Gastroesophageal sphincter (tissue), 4 donors: Measurements from ENCODE around the gene CORO2B. TPM values are rescaled to one million over a fixed set of nuclear protein-coding genes. Genes with fewer than 3 reads are reported as not detected.
A peak's percentile ranks its signal among the peaks of the same experiment; 100 is the strongest.

Experiments used
- ATAC-seq: fragments of 150-250 bp; one replicate; pipeline ENCODE4 v1.9.1; 2016; ENCODE audit warnings: mild to moderate bottlenecking, moderate library complexity
- H3K27ac ChIP-seq, 4 donors: fragments of 200-600 bp; sonication (generic) in 3 of 4; 1 replicate in 3 of 4; 2 replicates in 1 of 4; pipeline ENCODE4 v1.5.1; 2016 to 2019
- H3K27me3 ChIP-seq: fragments of 200-600 bp; sonication (generic); one replicate; pipeline ENCODE4 v1.5.1; 2019
- H3K36me3 ChIP-seq, 2 donors: fragments of 200-600 bp; sonication (generic); one replicate each; pipeline ENCODE4 v1.5.1; 2019; ENCODE audit warnings: control low read depth in 1 of 2
- H3K4me1 ChIP-seq, 3 donors: fragments of 200-600 bp; sonication (generic); 1 replicate in 2 of 3; 2 replicates in 1 of 3; pipeline ENCODE4 v1.5.1; 2016 to 2019; ENCODE audit warnings: control low read depth in 2 of 3
- H3K4me3 ChIP-seq, 2 donors: fragments of 200-600 bp; sonication (generic); one replicate each; pipeline ENCODE4 v1.5.1; 2019; ENCODE audit warnings: mild to moderate bottlenecking in 1 of 2, moderate library complexity in 1 of 2
- H3K9me3 ChIP-seq, 3 donors: fragments of 200-600 bp; sonication (generic); one replicate each; pipeline ENCODE4 v1.5.1; 2017 to 2019; ENCODE audit warnings: control low read depth in 2 of 3
- EP300 ChIP-seq: sonication (generic); formaldehyde crosslinking; IDR thresholded peaks from one replicate; pipeline ENCODE4 v1.6.1; 2017; ENCODE audit warnings: antibody characterized with exemption, mild to moderate bottlenecking
- POLR2A ChIP-seq, 2 donors: fragments of 450-650 bp; IDR thresholded peaks; one replicate each; pipeline ENCODE4 v1.6.1; 2017; ENCODE audit warnings: antibody characterized with exemption in 2 of 2, mild to moderate bottlenecking in 2 of 2, moderate library complexity in 1 of 2
- POLR2AphosphoS5 ChIP-seq: sonication (generic); formaldehyde crosslinking; IDR thresholded peaks from one replicate; pipeline ENCODE4 v1.6.1; 2017; ENCODE audit warnings: antibody characterized with exemption
- WGBS, 2 donors: methylation state at CpG; one replicate each; pipeline ENCODE4 v1.1.5; 2018; ENCODE audit warnings: low coverage in 1 of 2; 5-methylcytosine and 5-hydroxymethylcytosine counted together
- total RNA-seq, 4 donors: library from RNA; depleted of rRNA; stranded (reverse); fragments of >200 nt; gene quantifications; one replicate each; pipeline ENCODE4 v1.1.0, GENCODE V29; 2016
- TF ChIP-seq, protein P1 (sequence below), 4 experiments: fragments of 200-600 bp in 2 of 4; fragments of 450-650 bp in 2 of 4; sonication (generic) in 1 of 4; IDR thresholded peaks; one replicate each; pipeline ENCODE4 v1.5.1; 2017 to 2019; ENCODE audit warnings: antibody characterized with exemption in 4 of 4, mild to moderate bottlenecking in 2 of 4, moderate library complexity in 2 of 4

Gene CORO2B
- total RNA-seq, 4 donors from 2014 or later: 3.2 to 9.1 (median 6.6) TPM

DNA sequence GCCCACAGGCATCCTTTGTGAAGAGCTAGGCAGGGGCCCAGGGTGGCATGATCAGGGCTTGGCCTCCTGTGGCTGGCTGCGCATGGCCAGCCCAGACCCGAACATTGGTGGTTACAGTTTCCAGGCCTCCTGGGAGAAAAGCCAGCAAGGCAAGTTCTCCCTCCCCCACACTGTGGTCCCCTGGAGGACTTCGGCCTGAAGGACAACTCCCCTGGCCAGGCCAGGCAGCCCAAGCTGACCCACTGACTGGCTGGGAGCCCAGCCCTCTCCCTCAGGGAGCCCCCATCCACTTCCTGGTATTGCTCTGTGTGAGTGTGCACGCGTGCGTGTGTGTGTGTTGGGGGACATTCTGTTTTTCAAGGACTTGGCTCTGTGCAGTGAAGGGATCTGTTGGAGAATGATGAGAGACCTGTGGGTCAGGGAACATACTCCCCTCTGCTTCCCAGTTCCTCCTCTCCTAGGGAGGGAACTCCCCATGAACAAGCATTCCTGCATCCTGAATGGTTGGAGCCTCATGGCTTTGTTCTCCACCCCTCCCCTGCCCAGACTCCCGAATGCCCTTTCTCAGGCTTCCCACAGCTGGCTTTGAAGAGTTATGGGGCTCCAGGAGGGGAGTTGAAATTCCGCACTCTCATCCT lies 29.5 kb downstream of the CORO2B start:
- no peak overlapping the region for H3K4me3 ChIP-seq
- no peaks in the 10 kb centered on the region for H3K36me3 ChIP-seq
- no peaks in the 10 kb centered on the region for H3K27me3 ChIP-seq
- H3K27ac ChIP-seq: peak overlapping the region in 3 of 4 donors; percentile 72 to 78 (median 75)
- H3K4me1 ChIP-seq: peaks cover 0 to 44% (median 10%) of the 10 kb centered on the region in 3 donors
- WGBS, 2 donors: 77% methylated on average over 6 of the region's 8 CpGs; no CpG with 5 or more reads in 1 of the 2 donors
- TF ChIP-seq, protein P1, sequence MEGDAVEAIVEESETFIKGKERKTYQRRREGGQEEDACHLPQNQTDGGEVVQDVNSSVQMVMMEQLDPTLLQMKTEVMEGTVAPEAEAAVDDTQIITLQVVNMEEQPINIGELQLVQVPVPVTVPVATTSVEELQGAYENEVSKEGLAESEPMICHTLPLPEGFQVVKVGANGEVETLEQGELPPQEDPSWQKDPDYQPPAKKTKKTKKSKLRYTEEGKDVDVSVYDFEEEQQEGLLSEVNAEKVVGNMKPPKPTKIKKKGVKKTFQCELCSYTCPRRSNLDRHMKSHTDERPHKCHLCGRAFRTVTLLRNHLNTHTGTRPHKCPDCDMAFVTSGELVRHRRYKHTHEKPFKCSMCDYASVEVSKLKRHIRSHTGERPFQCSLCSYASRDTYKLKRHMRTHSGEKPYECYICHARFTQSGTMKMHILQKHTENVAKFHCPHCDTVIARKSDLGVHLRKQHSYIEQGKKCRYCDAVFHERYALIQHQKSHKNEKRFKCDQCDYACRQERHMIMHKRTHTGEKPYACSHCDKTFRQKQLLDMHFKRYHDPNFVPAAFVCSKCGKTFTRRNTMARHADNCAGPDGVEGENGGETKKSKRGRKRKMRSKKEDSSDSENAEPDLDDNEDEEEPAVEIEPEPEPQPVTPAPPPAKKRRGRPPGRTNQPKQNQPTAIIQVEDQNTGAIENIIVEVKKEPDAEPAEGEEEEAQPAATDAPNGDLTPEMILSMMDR (IDR thresholded peaks at IDR 0.05): no peak
- TF ChIP-seq POLR2AphosphoS5: peak; percentile 88
- H3K9me3 ChIP-seq: peaks cover 0 to 6% (median 0%) of the 10 kb centered on the region in 3 donors
- peak; percentile 82 for ATAC-seq

DNA sequence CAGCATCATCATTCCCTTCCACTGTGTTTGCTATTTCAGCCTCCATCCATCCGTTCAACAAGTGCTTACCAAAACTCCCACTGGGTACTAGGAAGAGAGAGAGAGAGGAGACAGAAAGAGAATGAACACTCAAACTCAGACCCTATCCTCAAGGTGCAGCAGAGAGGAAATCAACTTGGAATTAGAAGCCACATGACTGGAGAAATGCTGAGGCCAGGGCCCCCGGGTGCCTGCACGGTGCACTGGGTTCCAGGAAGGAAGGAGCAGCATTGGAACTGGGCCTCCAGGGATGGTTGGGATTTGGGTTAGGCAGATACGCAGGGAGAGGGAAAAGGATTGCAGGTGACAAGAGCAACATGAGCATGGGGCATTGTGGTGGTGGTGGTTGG lies 30.0 kb downstream of the CORO2B start:
- peaks cover 0 to 49% (median 10%) of the 10 kb centered on the region in 3 donors for H3K4me1 ChIP-seq
- ATAC-seq: no peak
- TF ChIP-seq POLR2A (IDR thresholded peaks at IDR 0.05) (no peak), EP300 (no peak), POLR2AphosphoS5 (no peak)
- TF ChIP-seq, protein P1 (IDR thresholded peaks at IDR 0.05): no peak
- no peaks in the 10 kb centered on the region for H3K27me3 ChIP-seq
- WGBS, 2 donors: 78 to 81% methylated on average over 3 to 4 of the region's 4 CpGs
- H3K9me3 ChIP-seq: peaks cover 0 to 6% (median 0%) of the 10 kb centered on the region in 3 donors
- no peak overlapping the region for H3K4me3 ChIP-seq
- peak overlapping the region; percentile 15 to 78 (median 74) for H3K27ac ChIP-seq
- H3K36me3 ChIP-seq: no peaks in the 10 kb centered on the region

DNA sequence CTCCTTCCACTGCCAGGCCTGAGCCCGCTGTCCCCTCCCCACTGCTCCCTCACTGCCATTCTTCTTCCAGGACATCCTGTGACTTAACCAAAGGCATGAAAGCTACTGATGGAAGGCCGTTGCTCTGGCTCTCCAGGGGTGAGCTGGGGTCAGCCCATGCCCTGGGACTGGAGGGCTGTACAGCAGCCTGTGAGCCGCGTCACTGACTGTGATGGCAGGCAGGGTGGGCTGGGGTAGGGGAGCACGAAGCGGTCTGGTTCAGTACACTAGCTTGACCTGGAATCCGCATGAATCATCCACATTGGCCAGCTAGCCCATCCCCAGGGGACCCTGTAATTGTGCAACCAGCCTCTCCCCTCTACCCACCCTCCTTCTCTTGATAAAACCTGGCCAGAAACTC lies 30.8 kb downstream of the CORO2B start:
- peak; percentile 70 for TF ChIP-seq POLR2AphosphoS5
- TF ChIP-seq, protein P1 (IDR thresholded peaks at IDR 0.05): no peak
- H3K4me3 ChIP-seq: no peak overlapping the region

DNA sequence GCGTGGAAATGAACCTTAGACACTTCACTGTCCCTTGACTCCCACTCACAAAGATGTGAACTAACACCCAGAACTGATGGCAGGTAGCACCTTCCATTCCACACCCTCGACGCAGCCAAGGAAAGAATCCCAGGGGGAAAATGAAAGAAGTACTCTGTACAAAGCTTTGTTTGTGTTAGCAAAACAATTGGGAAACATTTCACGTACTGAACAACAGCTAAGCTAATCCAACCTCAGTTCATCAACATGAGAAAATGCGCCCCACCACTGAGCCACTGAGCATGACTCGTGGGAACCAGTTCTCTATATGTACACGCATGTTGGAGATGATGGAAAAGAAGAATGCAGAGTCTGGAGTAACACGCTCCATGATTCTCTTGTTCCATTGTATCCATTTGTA lies 32.0 kb downstream of the CORO2B start:
- TF ChIP-seq POLR2A (IDR thresholded peaks at IDR 0.05): no peak
- TF ChIP-seq EP300: no peak
- TF ChIP-seq POLR2AphosphoS5: no peak
- TF ChIP-seq, protein P1 (IDR thresholded peaks at IDR 0.05): no peak
- Histone ChIP-seq H3K36me3 (no peaks in the 10 kb centered on the region), H3K27ac (peak overlapping the region in 3 of 4 donors; percentile 72 to 78 (median 75)), H3K9me3 (peaks cover 0 to 6% (median 0%) of the 10 kb centered on the region in 3 donors), H3K27me3 (peaks cover 9% of the 10 kb centered on the region), H3K4me3 (no peak overlapping the region), H3K4me1 (peaks cover 0 to 58% (median 10%) of the 10 kb centered on the region in 3 donors)
- WGBS, 2 donors: 85 to 100% methylated on average over 1 to 8 of the region's 8 CpGs
- ATAC-seq: no peak

More for the DNA sequence above, 30.8 kb downstream of the CORO2B start:
- peak; percentile 87 for ATAC-seq
- Histone ChIP-seq H3K4me1 (peaks cover 0 to 57% (median 10%) of the 10 kb centered on the region in 3 donors), H3K27me3 (peaks cover 3% of the 10 kb centered on the region), H3K36me3 (no peaks in the 10 kb centered on the region), H3K27ac (peak overlapping the region in 3 of 4 donors; percentile 72 to 78 (median 75)), H3K9me3 (peaks cover 0 to 6% (median 0%) of the 10 kb centered on the region in 3 donors)
- 63 to 66% methylated on average over 2 to 3 of the region's 7 CpGs for WGBS, 2 donors

DNA sequence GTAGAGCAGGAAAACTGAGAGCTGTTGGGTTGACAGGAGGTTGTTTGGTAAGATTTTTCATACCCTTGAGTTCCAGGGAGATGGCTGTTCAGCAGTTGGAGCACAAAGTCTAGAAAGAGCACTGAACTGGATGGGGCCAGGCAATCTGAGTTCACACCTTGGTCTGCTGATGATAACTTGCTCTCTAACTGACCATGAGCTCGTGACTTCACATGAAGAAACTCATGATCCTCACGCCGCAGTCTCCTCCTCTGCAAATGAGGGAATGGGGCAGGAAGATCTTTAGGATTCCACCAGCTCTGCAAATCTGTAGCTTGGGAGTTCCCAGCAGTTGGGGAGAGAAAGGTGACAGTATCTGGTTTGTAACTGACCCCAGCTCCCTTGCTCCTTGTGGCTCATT lies 33.7 kb downstream of the CORO2B start:
- H3K4me1 ChIP-seq: peaks cover 0 to 62% (median 10%) of the 10 kb centered on the region in 3 donors
- TF ChIP-seq, protein P1 (IDR thresholded peaks at IDR 0.05): no peak
- TF ChIP-seq EP300: no peak
- TF ChIP-seq POLR2A (IDR thresholded peaks at IDR 0.05): no peak
- no peak for TF ChIP-seq POLR2AphosphoS5
- H3K36me3 ChIP-seq: no peaks in the 10 kb centered on the region
- H3K27me3 ChIP-seq: peaks cover 9% of the 10 kb centered on the region
- no peak overlapping the region for H3K4me3 ChIP-seq
- ATAC-seq: no peak
- 80% methylated on average over 1 to 2 of the region's 3 CpGs for WGBS, 2 donors
- peak overlapping the region in 1 of 4 donors; percentile 65 for H3K27ac ChIP-seq
- no peaks in the 10 kb centered on the region for H3K9me3 ChIP-seq
